OCI-LY3 (cell line): ENCODE measurements around the gene CCL24.

ENCODE experiments used
- H2AFZ ChIP-seq: fragments of 200-600, 300-600 bp; shearing (Covaris generic); 2 replicates; pipeline ENCODE4 v1.6.0; 2014; ENCODE audit warnings: antibody characterized with exemption, low read depth, low read length
- H3K27ac ChIP-seq: fragments of 200-600, 300-600 bp; sonication (generic); 2 replicates; pipeline ENCODE4 v1.5.1; 2014; ENCODE audit warnings: mild to moderate bottlenecking, low read length, moderate library complexity, mixed read lengths
- H3K27me3 ChIP-seq: fragments of 200-600, 300-600 bp; sonication (generic); 2 replicates; pipeline ENCODE4 v1.6.1; 2014; ENCODE audit warnings: low read depth, low read length, mixed read lengths
- H3K36me3 ChIP-seq: fragments of 200-600, 300-600 bp; sonication (generic); replicated peaks from 2 replicates; pipeline ENCODE3; 2014; ENCODE audit warnings: low read depth, low read length, mixed read lengths
- H3K4me1 ChIP-seq: fragments of 300-600, 200-600 bp; sonication (generic); 2 replicates; pipeline ENCODE4 v1.6.1; 2014; ENCODE audit warnings: low read length, mixed read lengths
- H3K4me2 ChIP-seq: fragments of 200-600, 300-600 bp; sonication (generic); 2 replicates; pipeline ENCODE4 v1.6.1; 2014; ENCODE audit warnings: low read length, mixed read lengths
- H3K4me3 ChIP-seq: fragments of 300-600, 200-600 bp; sonication (generic); 2 replicates; pipeline ENCODE4 v1.5.1; 2014; ENCODE audit warnings: antibody characterized with exemption, mild to moderate bottlenecking, low read length, moderate library complexity
- H3K79me2 ChIP-seq: fragments of 300-600, 200-600 bp; shearing (Covaris generic); 2 replicates; pipeline ENCODE4 v1.6.1; 2014; ENCODE audit warnings: mild to moderate bottlenecking, low read length, mixed read lengths
- H3K9ac ChIP-seq: fragments of 300-600, 200-600 bp; shearing (Covaris generic); 2 replicates; pipeline ENCODE4 v1.6.0; 2014; ENCODE audit warnings: mild to moderate bottlenecking, low read length, moderate library complexity
- H3K9me3 ChIP-seq: fragments of 200-600, 300-600 bp; shearing (Covaris generic); 2 replicates; pipeline ENCODE4 v1.6.1; 2014; ENCODE audit warnings: low read length, mixed read lengths; ENCODE audit not compliant: insufficient read depth
- H4K20me1 ChIP-seq: fragments of 200-600, 300-600 bp; sonication (generic); 2 replicates; pipeline ENCODE4 v1.6.1; 2016; ENCODE audit warnings: low read length, mixed read lengths; ENCODE audit not compliant: insufficient read depth
- CTCF ChIP-seq: fragments of 200-600, 300-600 bp; sonication (generic); IDR thresholded peaks from 2 replicates; pipeline ENCODE4 v1.5.1; 2014; ENCODE audit warnings: antibody characterized with exemption, low read length, low read depth
- EZH2phosphoT487 ChIP-seq: fragments of 200-600 bp; shearing (Covaris generic); IDR thresholded peaks from 2 replicates; pipeline ENCODE4 v1.6.1; 2018; ENCODE audit warnings: antibody characterized with exemption, mixed run types, low read depth

The CCL24 gene

DNA sequence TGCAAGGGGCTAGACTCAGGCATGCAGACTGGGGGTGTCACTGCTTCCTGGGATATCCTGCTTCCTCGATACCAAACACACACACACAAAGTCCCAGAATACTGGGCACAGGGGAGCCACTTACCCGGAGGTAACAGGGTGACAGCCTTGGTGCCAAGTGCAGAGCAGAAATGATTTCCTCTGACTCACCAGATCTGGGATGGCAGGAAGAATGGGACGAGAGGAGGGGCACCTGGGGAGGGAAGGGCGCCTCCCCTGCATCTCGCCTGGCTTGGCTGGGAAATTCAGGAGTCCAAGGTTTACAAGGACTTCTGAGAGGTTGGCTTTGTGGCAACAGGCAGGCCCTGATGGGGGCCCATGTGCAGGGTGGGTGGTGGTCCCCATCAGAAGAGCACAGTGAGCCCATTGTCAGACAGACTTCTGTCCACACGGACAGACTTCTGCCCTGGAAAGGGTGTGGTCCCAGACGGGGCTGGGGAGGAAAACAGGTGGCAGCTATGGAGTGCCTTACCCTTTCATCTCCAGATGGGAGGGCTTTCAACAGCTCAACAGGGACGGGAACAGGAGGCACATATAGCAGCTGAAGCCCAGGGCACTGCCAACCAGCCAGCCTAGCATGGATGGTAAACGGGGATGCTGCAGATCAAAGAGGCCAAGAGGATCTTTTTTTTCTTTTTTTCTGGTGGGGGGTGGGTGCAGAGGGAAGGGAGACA lies 9.7 kb upstream of the CCL24 start:
- Histone ChIP-seq H3K4me1 (no peaks in the 10 kb centered on the region), H3K27ac (no peak overlapping the region), H3K79me2 (no peaks in the 10 kb centered on the region), H2AFZ (no peak overlapping the region), H3K9me3 (no peaks in the 10 kb centered on the region), H4K20me1 (no peaks in the 10 kb centered on the region), H3K9ac (no peak overlapping the region), H3K4me3 (no peak overlapping the region), H3K27me3 (0 out of 2 replicates have a peak, but pooled peaks cover 2% of the 10 kb centered on the region), H3K4me2 (no peak overlapping the region), H3K36me3 (no peaks in the 10 kb centered on the region)
- TF ChIP-seq EZH2phosphoT487, result no peak
- TF ChIP-seq CTCF, result no peak

- Histone ChIP-seq H3K27ac (no peak overlapping the region), H3K9ac (no peak overlapping the region)
- TF ChIP-seq EZH2phosphoT487 (no peak), CTCF (no peak)
These were observed 7.1 kb upstream of the CCL24 start for GRCh38 chr7:75820688-75821087.

DNA sequence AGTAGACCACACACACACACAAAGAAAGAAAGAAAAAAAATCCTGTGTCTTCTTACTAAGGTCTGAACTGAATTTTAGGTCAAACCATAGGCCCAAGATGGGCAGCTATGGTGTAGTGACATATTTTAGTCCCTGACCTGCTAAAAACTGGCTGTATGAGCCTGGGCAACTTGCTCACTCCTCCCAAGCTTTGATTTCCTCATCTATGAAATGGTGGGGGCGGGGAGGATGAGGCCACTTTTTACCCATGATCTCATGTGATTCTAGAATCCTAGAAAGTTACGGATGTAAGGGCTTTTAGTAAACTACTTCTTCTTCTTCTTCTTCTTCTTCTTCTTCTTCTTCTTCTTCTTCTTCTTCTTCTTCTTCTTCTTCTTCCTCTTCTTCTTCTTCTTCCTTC lies 6.1 kb upstream of the CCL24 start:
- no peak overlapping the region for H3K4me3 ChIP-seq
- TF ChIP-seq CTCF (no peak), EZH2phosphoT487 (no peak)
- no peaks in the 10 kb centered on the region for H3K36me3 ChIP-seq
- no peaks in the 10 kb centered on the region for H3K79me2 ChIP-seq
- no peak overlapping the region for H3K4me2 ChIP-seq
- no peaks in the 10 kb centered on the region for H3K9me3 ChIP-seq
- peaks cover 5% of the 10 kb centered on the region; the same call in 1 of the 2 replicates for H3K27me3 ChIP-seq
- H3K27ac ChIP-seq, result no peak overlapping the region
- no peak overlapping the region for H3K9ac ChIP-seq
- no peaks in the 10 kb centered on the region for H3K4me1 ChIP-seq
- H2AFZ ChIP-seq, result no peak overlapping the region
- no peaks in the 10 kb centered on the region for H4K20me1 ChIP-seq

More at GRCh38 chr7:75820688-75821087, 7.1 kb upstream of the CCL24 start:
- H4K20me1 ChIP-seq, result no peaks in the 10 kb centered on the region
- no peak overlapping the region for H2AFZ ChIP-seq
- H3K4me2 ChIP-seq, result no peak overlapping the region
- no peaks in the 10 kb centered on the region for H3K36me3 ChIP-seq
- H3K9me3 ChIP-seq, result no peaks in the 10 kb centered on the region
- no peaks in the 10 kb centered on the region for H3K4me1 ChIP-seq
- H3K4me3 ChIP-seq, result no peak overlapping the region
- 0 out of 2 replicates have a peak, but pooled peaks cover 2% of the 10 kb centered on the region for H3K27me3 ChIP-seq
- H3K79me2 ChIP-seq, result no peaks in the 10 kb centered on the region

- no peaks in the 10 kb centered on the region for H3K9me3 ChIP-seq
- H3K36me3 ChIP-seq, result no peaks in the 10 kb centered on the region
- H3K27me3 ChIP-seq, result peaks cover 6% of the 10 kb centered on the region; the same call in 1 of the 2 replicates
- H3K79me2 ChIP-seq, result no peaks in the 10 kb centered on the region
- H2AFZ ChIP-seq, result no peak overlapping the region
- no peak overlapping the region for H3K4me2 ChIP-seq
- H3K4me1 ChIP-seq, result no peaks in the 10 kb centered on the region
- no peaks in the 10 kb centered on the region for H4K20me1 ChIP-seq
- no peak overlapping the region for H3K27ac ChIP-seq
- TF ChIP-seq CTCF (no peak), EZH2phosphoT487 (no peak)
- no peak overlapping the region for H3K4me3 ChIP-seq
- H3K9ac ChIP-seq, result no peak overlapping the region
These were observed 4.9 kb upstream of the CCL24 start for GRCh38 chr7:75818472-75818871.
